ENCODE data around the gene PAPPA.

The PAPPA gene

GRCh38 chr9:116152941-116153764 lies 438 bp upstream of the PAPPA start:
- no peak for DNase-seq (ENCODE audit: low read depth)

GRCh38 chr9:116154334-116154975 lies 864 bp downstream of the PAPPA start:
- no peak for DNase-seq (ENCODE audit: low read depth)

DNA sequence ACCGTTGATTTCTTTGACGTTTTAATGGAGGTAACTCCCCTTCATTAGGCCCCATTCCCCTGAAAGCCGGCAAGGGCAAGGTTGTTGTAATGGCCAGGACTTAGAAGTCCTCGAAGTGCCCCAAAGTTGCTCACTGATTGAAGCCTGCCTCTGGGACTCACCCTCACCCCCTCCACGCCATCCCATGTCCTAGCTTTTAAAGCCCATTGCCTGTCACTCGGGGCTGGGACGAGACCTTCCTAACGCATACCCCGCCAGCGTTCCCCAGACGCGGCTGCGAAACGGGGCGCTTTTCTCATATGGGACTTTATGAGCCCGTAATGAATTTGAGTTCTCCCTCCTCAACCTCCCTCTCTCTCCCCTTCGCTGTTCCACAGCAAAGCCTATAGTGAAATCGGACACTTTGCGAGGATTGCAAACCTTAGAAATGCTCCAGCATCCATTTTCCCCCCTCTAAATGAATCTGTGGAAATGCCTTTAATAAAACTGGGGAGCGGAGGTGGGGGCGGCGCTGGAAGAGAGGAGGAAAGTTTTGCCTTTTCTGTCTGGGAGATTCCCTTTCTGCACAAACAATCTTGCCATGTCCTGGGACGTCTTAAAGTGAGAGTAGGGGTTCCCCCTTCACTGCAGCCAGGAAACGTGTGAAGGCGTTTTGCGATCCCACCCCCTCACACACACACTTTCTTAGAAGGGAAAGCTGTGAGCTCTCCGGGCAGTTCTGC lies 1.5 kb downstream of the PAPPA start:
- no peak for DNase-seq (ENCODE audit: low read depth)

GRCh38 chr9:116155698-116156039 lies 2.1 kb downstream of the PAPPA start:
- no peak for DNase-seq (ENCODE audit: low read depth)

GRCh38 chr9:116156621-116157314 lies 3.2 kb downstream of the PAPPA start:
- DNase-seq (ENCODE audit: low read depth), result no peak

DNA sequence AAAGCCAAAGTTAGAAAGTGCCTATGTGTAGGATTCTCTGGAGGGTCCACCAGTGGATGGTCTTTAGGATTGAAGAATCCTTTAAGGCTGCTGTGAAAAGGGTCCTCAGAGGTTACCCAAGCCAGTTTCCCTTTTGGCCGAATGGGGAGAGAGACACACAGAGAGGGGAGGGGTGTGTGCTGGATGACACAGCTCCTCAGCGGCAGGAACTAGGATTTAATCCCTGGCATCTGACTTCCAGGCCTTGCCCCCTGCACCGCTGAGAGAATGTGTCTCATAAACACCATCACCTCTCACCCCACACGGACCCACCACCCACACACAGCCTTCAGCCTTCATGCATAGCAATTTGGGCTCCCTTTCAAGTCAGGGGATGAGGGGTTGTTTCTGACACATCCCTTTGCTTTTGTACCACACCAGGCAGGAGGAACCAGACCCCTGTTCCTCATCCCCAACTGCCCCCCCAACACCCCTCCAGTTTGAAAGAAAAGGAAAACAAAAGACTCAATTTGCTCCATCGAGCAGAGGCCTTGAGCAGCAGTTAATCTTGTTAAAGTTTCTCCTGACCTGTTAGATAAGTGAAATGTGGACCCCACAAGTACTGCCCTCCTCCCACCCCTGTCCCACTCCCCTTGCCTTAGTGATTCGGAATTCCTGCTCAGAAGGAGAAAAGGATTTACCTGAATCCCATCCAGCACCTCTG lies 4.0 kb downstream of the PAPPA start:
- DNase-seq (ENCODE audit: low read depth), result no peak

- no peak for DNase-seq (ENCODE audit: low read depth)
Observed at GRCh38 chr9:116160676-116161571, 7.3 kb downstream of the PAPPA start.

- no peak for DNase-seq (ENCODE audit: low read depth)
Observed at GRCh38 chr9:116162241-116162781, 8.7 kb downstream of the PAPPA start.

- no peak for DNase-seq (ENCODE audit: low read depth)
Observed at GRCh38 chr9:116163293-116164055, 9.9 kb downstream of the PAPPA start.

- DNase-seq (ENCODE audit: low read depth), result no peak
Observed at GRCh38 chr9:116165912-116166311, 12.3 kb downstream of the PAPPA start.

GRCh38 chr9:116166713-116167112 lies 13.1 kb downstream of the PAPPA start:
- no peak for DNase-seq (ENCODE audit: low read depth)

- DNase-seq (ENCODE audit: low read depth), result no peak
Observed at GRCh38 chr9:116168231-116168630, 14.6 kb downstream of the PAPPA start.

- no peak for DNase-seq (ENCODE audit: low read depth)
Observed at GRCh38 chr9:116172216-116172615, 18.6 kb downstream of the PAPPA start.

- DNase-seq (ENCODE audit: low read depth), result no peak
Observed at GRCh38 chr9:116174347-116174746, 20.8 kb downstream of the PAPPA start.

DNA sequence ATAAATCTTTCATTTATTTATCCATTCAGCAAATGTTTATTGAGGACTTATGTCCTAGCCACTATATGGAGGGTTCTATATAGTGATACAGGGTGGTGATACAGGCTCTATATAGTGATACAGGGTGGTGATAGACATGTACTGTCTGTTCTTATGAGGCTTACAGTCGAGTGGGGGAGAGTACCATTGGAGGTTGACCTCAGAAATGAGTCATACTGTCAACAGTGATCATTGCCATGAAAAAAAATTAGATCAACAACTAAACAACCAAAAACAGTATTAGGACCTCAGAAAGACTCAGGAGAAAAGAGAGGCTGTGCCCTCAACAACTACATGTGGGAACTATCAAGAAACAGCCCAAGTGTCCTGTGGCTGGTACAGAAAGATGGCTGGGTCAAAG lies 22.0 kb downstream of the PAPPA start:
- DNase-seq (ENCODE audit: low read depth), result no peak

DNA sequence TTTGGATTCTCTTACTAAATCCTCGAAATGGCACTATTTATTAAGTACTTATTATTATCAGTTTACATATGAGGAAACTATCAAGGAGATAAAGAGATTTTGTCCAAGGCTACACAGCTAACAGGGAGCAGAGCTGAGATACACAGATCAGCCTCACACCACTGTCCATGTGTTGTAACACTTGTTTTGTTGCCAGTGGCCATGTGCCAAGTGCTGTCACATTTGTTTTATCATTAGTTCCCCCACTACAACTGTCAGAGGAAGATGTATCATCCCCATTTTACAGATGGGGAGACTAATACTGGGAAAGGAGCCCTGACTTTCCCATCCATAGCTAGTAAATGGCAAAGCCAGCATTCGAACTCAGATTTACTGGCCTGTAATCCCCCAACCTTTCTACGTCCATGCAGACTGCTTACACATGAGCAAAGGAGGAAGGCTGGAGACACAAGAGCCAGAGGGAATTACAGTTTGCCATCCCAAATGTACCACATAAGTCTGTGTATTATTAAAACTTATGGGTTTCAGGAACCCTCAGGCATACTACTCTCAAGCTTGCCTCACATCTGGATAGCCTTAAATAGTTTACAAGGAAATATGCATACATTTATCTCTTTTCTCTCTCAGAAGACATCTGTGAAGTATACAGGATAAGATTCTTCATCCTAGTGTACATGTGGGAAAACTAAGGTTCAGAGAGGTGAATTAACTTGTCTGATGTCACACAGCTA lies 25.1 kb downstream of the PAPPA start:
- DNase-seq (ENCODE audit: low read depth), result no peak

DNA sequence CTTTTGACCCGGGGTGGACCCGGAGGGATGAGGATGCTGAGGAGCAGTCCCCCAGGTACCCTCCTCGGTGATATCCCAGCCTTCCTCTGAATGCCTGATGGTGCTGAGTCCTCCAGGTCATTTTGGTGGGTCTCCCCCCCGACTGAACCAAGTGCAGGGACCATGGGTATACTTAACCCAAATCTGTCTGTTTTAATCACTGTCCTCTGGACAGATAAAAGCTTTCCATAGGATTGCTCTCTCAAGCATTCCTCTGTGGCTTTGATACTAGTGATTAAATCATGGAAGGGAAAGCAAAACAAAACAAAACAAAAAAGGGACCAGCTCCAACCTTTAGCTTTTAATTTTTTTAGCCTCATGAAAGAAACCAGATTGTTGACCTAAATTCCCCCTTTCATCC lies 26.0 kb downstream of the PAPPA start:
- DNase-seq (ENCODE audit: low read depth), result no peak

DNA sequence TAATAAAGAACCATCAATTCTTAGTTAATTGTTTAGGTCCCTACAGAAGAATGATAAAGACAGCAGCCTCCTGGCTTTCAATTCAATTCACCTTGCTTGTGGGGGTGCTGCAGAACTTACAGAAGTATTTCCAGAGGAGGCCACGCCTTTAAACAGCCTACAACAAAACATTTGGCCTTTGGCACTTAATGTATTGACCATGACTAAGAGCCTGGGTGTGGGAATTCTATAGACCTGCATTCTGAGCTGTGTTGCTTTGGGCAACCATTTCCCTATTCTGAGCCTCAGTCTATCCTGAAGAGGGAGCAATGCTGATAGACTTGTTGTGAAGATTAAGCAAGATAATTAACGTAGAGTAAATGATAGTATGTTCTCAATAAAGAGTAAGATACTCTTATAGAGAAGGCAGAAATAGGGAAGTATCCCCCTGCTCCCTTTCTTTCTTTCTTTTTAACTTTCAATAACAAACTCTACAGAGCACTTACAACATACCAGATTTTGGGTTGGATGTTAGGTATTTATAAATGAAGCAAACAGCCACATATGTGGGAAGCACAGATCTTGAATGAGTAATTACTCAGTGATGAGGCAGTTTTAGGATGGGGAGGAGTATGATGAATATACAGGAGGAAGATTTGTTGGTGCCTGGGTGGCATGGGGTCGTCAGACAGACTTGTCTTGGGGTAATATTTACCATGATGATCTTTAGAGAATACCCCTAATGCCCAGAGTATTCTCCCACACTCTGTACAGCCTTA lies 28.4 kb downstream of the PAPPA start:
- no peak for DNase-seq (ENCODE audit: low read depth)

All from stimulated activated CD8-positive, alpha-beta memory T cell treated with anti-CD3 and anti-CD28 coated beads, Interleukin-12 subunit alpha, Interleukin-12 subunit beta, amount 100 ng/mL, for 4 hours (primary cell).